HG03460 (cell line): ENCODE measurements around the gene TMX1.

ENCODE experiments used
- ATAC-seq: cut with Tn5 transposase; IDR thresholded peaks from one replicate; pipeline ENCODE4 v1.9.1; 2021; ENCODE audit not compliant: unreplicated experiment

Gene TMX1

DNA sequence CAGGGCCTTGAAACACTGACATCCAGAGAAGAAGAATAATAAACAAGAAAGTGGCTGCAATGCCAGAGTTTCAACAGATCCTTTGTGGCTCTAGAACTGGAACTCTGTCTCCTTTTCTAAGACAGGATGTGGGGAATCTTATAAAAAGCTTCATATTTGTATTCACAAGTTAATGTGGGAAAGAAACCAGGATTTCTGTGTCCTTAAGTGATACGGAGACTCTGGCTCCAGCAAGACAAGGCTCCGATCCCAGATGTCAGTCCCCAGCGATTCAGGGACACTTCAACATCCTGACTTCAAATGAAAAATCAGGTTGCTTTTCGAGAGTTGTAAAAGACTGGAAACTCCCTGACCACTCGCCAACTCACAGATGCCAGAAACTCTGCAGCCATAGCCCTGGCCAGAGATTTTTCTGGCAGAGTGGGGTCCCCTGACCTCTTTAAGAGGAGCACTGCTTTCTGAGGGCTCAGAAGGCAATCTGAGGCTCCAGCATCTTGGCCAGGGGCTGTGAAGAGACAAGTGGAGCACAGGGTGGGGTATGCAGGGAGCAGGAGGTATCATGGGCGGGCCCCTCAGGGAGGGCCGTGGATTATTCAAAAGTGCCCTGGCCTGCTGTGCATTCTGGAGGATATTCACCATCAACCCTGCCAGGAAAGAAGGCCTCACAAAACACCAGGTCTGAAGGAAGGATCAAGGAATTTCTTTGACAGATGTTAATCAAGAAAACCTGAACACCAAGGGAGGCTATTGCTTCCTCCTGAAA, 53.3 kb downstream of the TMX1 start:
- ATAC-seq: no peak

DNA sequence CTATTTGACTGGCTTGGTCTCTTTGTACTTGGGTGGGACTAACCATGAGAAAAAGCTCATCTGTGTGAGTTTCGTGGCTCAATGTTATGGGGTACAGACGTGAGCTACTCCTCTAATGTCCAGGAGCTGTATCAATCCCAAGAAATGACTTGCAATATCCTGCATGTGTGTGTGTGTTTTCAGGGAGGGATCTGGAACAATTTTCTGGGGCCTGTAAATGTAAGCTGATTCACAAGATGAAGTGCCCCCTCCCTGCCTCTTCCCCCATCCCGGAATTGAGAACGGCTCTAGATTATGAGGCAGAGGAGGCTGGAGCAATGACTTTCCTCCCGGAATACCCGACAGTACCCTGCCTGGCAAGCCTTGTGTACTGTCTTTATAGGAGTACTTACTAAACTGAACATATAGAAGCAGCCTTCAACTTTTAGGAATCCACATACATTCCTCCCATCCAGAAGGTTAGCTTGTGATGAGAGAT, 53.9 kb downstream of the TMX1 start:
- no peak for ATAC-seq

DNA sequence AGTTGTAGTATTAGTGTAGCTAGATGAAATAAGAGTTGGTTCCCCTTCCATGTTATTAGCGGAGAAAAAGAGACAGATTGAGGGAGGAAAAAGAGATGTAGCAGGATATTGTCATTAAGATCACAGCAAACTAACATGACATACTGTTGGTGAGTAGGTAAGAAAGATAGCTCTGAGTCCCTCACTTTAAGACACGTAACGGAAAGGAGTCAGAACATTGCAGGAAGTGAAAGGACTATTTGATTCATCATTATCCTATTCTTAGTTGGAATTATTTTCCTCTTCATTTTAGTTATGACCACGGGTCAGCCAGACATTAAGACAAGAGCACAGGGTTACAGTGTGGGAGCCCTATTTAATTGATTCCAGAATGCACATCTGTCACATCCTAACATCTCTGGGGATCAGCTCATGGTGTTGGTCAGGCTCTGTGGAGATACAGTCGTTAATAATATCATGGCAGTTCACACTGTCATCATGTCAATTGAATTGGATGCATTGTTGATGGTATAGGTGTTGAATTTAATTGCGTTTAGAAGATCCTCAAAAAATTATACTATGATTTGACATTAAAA, 55.0 kb downstream of the TMX1 start:
- ATAC-seq: no peak

DNA sequence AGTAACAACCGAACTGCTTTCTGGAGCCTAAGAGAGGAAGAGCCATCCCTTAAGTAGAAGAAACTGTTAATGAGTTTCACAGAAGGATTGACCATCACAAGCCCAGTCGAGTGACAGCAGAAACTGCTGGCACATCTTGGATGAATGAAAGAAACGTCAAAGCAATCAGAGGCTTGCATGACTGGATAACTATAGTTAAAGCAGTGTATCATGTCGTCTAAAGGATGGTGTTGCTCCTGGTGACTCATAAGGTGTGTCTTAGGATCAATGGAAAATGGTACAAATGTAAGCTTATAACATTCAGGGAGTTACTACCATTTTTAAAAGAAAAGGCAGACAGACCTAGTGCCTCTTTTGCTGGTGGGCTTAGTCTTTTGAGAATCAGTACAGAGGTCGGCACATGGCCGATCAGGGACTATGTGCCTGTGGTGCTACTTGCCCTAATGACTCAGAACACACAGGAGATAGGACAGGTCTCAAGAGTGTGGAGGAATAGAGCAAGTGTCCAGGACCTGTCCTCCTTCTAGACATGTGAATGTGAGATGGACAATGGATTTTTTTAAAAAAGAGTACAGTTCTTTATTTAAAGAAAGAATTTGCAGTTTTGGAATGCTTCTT, 55.7 kb downstream of the TMX1 start:
- ATAC-seq: no peak

DNA sequence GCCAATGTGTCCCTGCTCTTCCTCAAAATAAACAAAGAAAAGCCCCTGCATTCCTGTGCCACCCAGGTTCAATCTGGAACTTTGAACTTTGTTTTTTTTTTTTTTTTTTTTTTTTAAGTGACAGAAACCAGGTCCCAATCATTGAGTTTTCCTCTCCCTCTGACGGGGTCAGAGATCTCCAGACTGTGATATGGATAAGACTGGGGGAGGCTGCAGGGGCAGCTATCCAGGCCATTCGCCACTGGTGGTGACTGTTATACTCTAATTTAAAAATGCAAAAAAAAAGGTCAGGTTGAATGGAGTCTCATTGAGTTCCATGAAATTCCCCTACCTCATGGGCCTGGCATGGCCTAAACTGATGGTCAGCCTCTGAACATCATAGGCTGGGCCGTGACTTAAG, 57.0 kb downstream of the TMX1 start:
- no peak for ATAC-seq

DNA sequence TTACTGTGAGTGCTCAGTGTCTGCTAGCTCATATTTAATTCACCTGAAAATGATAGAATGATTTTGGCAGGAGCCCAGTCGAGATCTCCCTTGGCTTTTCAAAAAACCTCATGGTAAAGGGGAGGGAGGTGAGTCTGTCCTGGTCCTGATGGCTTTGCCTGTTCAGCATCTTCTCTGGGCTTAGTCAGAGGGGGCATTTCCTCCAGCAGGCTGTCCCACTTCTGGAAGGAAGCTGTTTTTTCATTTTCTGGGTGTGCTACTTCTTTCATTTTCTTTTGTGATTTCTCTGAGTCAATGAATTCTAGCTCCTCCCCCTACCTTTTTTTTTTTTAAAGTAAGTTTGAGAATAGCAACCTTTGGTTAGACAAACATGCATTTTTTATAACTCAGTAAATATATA, 58.8 kb downstream of the TMX1 start:
- no peak for ATAC-seq

DNA sequence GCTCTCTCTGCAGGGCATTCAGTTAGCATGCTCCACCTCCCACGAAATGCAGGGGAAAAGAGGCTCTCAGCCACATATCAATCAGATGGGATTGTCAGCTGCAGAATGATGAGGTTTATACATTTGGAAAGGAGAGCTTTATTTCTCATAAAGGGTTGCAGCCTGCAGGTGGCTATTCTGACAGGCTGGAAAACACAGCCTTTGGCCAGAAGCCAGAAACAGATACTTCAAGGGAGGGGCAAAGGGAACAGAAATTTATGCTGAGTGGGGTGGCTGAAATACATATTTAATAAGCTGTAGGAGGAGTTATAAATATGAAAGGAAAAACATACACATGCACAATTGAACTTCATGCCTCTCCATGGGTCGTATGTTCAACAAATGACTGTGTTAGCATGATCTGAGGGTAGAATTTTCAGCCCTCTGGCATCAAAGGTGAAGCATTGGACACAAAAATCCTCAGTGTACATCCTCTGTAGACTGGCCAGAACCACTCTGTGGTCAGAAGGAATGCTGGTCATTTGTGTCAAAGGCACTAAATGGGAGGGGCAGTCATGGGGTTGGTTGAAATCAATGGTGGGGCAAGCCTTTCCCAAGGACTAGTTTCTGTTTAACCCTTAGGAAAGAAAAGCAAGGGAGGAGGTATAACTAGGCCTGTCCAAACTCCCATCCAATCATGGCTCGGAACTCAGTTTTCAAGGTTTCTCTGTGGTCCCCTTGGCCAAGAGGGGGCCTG, 62.4 kb downstream of the TMX1 start:
- ATAC-seq: no peak

DNA sequence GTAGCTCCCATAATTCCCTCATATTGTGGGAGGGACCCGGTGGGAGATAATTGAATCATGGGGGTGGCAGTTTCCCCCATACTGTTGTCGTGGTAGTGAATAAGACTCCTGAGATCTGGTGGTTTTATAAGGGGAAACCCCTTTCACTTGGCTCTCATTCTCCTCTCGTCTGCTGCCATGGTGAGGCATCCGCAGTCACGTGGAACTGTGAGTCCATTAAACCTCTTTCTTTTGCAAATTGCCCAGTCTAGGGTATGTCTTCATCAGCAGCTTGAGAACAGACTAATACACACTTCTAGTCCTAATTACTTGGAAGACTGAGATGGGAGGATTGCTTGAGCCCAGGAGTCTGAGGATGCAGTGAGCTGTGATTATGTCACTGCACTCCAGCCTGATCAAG, 64.4 kb downstream of the TMX1 start:
- ATAC-seq: no peak

DNA sequence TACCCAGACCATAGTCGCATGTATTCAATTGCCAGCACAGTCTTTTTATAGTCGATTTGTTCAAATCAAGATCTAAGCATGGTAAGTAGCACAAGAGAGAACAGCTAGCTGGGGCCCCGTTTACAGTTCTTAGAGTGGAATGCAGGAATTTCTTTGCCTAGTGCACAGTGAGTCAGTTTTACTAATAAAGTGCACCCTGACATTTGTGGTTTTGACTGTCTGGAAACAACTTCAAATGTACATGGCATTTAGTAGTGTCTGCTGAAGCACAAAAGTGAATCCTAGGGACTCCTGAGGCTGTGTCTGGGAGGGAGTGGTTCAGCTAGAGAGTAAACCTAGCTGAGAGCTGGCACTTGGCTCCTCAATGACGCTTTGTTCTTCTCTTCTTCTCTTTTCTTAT, 64.9 kb downstream of the TMX1 start:
- ATAC-seq: no peak

DNA sequence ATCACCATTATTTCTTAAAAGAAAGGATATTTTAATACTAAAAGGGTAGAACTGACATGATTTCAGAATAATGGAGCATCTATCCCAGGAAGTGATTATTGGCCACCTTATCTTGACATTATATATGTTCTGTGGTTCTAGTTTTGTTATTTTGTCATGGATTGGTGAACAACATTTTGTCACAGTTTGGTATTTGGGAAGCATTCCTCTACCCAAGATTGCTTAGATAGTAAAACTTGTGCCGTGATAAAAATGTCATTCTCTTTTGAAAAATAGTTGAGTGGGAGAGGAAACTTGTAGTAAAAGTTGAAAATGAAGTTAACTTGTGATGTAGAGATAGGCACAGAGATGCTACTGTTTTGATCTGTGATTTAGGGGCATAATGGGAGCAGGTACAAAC, 65.7 kb downstream of the TMX1 start:
- no peak for ATAC-seq
